ENCODE data around the gene MAX. TPM values are rescaled to one million over a fixed set of nuclear protein-coding genes. Genes with fewer than 3 reads are reported as not detected.

Gene MAX
- total and polyA plus RNA-seq, 2 experiments from 2014 or later, result 25.0 to 27.7 TPM

DNA sequence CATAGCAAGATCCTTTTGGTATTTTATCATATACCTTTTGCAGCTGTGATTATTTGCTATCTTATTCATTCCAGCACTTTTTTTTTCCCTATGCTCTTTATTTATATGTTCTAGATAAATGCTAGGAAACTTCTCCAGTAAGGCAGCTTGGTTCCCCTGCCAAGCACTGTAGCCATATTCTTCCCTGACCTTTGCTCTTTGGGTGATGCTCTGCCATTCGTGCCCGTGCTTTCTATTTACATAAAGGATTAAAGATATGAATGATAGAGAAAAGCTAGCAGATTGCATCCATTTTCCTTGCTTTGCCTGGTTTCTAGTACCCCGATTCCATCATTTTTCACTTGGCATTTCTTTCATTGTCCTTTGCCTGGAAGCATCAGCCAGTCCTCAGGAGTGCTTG lies 73.4 kb downstream of the MAX start:
- ATAC-seq (no peak), DNase-seq (ENCODE audit: low spot score) (no peak)
- peaks cover 5% of the 10 kb centered on the region for H3K36me3 ChIP-seq (ENCODE audit: insufficient read depth)
- no peak overlapping the region for H3K27ac ChIP-seq (ENCODE audit: low read depth)
- Mint-ChIP-seq H3K36me3 (ENCODE audit: low read depth) (peaks cover 22% of the 10 kb centered on the region), H3K4me1 (no peaks in the 10 kb centered on the region), H3K27me3 (ENCODE audit: insufficient read depth, low read depth, poor library complexity) (no peaks in the 10 kb centered on the region), H3K4me3 (no peak overlapping the region), H3K9me3 (no peaks in the 10 kb centered on the region), H3K27ac (no peak overlapping the region)
- no peaks in the 10 kb centered on the region for H3K9me2 ChIP-seq (ENCODE audit: insufficient read depth)
- TF ChIP-seq NANOG (IDR thresholded peaks at IDR 0.05; ENCODE audit: borderline replicate concordance) (no peak), ZNF114 (CRISPR knock-in tag; IDR thresholded peaks at IDR 0.05) (no peak), ZNF331 (CRISPR knock-in tag; IDR thresholded peaks at IDR 0.05; ENCODE audit: low read depth) (no peak), EZH2phosphoT487 (IDR thresholded peaks at IDR 0.05; ENCODE audit: unreplicated experiment) (no peak), POLR2AphosphoS5 (IDR thresholded peaks at IDR 0.05; ENCODE audit: low read depth) (no peak), STAT1 (IDR thresholded peaks at IDR 0.05; ENCODE audit: unreplicated experiment) (no peak), JUNB (IDR thresholded peaks at IDR 0.05; ENCODE audit: unreplicated experiment) (no peak), CREB1 (CRISPR knock-in tag; IDR thresholded peaks at IDR 0.05; ENCODE audit: low read depth) (no peak), EZH2 (IDR thresholded peaks at IDR 0.05; ENCODE audit: low read depth, unreplicated experiment) (no peak)
- TF ChIP-seq, protein P1, sequence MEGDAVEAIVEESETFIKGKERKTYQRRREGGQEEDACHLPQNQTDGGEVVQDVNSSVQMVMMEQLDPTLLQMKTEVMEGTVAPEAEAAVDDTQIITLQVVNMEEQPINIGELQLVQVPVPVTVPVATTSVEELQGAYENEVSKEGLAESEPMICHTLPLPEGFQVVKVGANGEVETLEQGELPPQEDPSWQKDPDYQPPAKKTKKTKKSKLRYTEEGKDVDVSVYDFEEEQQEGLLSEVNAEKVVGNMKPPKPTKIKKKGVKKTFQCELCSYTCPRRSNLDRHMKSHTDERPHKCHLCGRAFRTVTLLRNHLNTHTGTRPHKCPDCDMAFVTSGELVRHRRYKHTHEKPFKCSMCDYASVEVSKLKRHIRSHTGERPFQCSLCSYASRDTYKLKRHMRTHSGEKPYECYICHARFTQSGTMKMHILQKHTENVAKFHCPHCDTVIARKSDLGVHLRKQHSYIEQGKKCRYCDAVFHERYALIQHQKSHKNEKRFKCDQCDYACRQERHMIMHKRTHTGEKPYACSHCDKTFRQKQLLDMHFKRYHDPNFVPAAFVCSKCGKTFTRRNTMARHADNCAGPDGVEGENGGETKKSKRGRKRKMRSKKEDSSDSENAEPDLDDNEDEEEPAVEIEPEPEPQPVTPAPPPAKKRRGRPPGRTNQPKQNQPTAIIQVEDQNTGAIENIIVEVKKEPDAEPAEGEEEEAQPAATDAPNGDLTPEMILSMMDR (conservative IDR thresholded peaks at IDR 0.05; ENCODE audit: low read depth in 2 of 2), result no peak
- TF ChIP-seq, protein P2, sequence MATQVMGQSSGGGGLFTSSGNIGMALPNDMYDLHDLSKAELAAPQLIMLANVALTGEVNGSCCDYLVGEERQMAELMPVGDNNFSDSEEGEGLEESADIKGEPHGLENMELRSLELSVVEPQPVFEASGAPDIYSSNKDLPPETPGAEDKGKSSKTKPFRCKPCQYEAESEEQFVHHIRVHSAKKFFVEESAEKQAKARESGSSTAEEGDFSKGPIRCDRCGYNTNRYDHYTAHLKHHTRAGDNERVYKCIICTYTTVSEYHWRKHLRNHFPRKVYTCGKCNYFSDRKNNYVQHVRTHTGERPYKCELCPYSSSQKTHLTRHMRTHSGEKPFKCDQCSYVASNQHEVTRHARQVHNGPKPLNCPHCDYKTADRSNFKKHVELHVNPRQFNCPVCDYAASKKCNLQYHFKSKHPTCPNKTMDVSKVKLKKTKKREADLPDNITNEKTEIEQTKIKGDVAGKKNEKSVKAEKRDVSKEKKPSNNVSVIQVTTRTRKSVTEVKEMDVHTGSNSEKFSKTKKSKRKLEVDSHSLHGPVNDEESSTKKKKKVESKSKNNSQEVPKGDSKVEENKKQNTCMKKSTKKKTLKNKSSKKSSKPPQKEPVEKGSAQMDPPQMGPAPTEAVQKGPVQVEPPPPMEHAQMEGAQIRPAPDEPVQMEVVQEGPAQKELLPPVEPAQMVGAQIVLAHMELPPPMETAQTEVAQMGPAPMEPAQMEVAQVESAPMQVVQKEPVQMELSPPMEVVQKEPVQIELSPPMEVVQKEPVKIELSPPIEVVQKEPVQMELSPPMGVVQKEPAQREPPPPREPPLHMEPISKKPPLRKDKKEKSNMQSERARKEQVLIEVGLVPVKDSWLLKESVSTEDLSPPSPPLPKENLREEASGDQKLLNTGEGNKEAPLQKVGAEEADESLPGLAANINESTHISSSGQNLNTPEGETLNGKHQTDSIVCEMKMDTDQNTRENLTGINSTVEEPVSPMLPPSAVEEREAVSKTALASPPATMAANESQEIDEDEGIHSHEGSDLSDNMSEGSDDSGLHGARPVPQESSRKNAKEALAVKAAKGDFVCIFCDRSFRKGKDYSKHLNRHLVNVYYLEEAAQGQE (IDR thresholded peaks at IDR 0.05; ENCODE audit: unreplicated experiment), result no peak
- TF ChIP-seq, protein P3, sequence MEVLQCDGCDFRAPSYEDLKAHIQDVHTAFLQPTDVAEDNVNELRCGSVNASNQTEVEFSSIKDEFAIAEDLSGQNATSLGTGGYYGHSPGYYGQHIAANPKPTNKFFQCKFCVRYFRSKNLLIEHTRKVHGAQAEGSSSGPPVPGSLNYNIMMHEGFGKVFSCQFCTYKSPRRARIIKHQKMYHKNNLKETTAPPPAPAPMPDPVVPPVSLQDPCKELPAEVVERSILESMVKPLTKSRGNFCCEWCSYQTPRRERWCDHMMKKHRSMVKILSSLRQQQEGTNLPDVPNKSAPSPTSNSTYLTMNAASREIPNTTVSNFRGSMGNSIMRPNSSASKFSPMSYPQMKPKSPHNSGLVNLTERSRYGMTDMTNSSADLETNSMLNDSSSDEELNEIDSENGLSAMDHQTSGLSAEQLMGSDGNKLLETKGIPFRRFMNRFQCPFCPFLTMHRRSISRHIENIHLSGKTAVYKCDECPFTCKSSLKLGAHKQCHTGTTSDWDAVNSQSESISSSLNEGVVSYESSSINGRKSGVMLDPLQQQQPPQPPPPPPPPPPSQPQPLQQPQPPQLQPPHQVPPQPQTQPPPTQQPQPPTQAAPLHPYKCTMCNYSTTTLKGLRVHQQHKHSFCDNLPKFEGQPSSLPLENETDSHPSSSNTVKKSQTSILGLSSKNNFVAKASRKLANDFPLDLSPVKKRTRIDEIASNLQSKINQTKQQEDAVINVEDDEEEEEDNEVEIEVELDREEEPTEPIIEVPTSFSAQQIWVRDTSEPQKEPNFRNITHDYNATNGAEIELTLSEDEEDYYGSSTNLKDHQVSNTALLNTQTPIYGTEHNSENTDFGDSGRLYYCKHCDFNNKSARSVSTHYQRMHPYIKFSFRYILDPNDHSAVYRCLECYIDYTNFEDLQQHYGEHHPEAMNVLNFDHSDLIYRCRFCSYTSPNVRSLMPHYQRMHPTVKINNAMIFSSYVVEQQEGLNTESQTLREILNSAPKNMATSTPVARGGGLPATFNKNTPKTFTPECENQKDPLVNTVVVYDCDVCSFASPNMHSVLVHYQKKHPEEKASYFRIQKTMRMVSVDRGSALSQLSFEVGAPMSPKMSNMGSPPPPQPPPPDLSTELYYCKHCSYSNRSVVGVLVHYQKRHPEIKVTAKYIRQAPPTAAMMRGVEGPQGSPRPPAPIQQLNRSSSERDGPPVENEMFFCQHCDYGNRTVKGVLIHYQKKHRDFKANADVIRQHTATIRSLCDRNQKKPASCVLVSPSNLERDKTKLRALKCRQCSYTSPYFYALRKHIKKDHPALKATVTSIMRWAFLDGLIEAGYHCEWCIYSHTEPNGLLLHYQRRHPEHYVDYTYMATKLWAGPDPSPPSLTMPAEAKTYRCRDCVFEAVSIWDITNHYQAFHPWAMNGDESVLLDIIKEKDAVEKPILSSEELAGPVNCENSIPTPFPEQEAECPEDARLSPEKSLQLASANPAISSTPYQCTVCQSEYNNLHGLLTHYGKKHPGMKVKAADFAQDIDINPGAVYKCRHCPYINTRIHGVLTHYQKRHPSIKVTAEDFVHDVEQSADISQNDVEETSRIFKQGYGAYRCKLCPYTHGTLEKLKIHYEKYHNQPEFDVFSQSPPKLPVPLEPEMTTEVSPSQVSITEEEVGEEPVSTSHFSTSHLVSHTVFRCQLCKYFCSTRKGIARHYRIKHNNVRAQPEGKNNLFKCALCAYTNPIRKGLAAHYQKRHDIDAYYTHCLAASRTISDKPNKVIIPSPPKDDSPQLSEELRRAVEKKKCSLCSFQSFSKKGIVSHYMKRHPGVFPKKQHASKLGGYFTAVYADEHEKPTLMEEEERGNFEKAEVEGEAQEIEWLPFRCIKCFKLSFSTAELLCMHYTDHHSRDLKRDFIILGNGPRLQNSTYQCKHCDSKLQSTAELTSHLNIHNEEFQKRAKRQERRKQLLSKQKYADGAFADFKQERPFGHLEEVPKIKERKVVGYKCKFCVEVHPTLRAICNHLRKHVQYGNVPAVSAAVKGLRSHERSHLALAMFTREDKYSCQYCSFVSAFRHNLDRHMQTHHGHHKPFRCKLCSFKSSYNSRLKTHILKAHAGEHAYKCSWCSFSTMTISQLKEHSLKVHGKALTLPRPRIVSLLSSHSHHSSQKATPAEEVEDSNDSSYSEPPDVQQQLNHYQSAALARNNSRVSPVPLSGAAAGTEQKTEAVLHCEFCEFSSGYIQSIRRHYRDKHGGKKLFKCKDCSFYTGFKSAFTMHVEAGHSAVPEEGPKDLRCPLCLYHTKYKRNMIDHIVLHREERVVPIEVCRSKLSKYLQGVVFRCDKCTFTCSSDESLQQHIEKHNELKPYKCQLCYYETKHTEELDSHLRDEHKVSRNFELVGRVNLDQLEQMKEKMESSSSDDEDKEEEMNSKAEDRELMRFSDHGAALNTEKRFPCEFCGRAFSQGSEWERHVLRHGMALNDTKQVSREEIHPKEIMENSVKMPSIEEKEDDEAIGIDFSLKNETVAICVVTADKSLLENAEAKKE (CRISPR knock-in tag; IDR thresholded peaks at IDR 0.05), result no peak
- TF ChIP-seq, protein P4, sequence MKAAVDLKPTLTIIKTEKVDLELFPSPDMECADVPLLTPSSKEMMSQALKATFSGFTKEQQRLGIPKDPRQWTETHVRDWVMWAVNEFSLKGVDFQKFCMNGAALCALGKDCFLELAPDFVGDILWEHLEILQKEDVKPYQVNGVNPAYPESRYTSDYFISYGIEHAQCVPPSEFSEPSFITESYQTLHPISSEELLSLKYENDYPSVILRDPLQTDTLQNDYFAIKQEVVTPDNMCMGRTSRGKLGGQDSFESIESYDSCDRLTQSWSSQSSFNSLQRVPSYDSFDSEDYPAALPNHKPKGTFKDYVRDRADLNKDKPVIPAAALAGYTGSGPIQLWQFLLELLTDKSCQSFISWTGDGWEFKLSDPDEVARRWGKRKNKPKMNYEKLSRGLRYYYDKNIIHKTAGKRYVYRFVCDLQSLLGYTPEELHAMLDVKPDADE (IDR thresholded peaks at IDR 0.05), result no peak
- H4K20me1 ChIP-seq (replicated peaks; ENCODE audit: insufficient read depth), result no peaks in the 10 kb centered on the region
- no peaks in the 10 kb centered on the region for H3F3A ChIP-seq (replicated peaks; ENCODE audit: low read depth)
- H2AFZ ChIP-seq, result no peak overlapping the region
- no peak overlapping the region for H3K4me2 ChIP-seq
- no peaks in the 10 kb centered on the region for H3K79me2 ChIP-seq (replicated peaks; ENCODE audit: insufficient read depth)
- H3K27me3 ChIP-seq (ENCODE audit: insufficient read depth), result no peaks in the 10 kb centered on the region
- H3K4me1 ChIP-seq (ENCODE audit: insufficient read depth), result no peaks in the 10 kb centered on the region
- H3K4me3 ChIP-seq, result no peak overlapping the region

All from GM23338 (cell line).